D721Med (cell line): ENCODE measurements around the gene MFAP3L.
"Not testable (repeated sequence)": the region's sequence is repeated elsewhere in the genome, so short reads cannot be mapped to it uniquely, and the experiment has no call there.

Experiments
- DNase-seq: peaks from one replicate; pipeline ENCODE4 v3.0.0; 2011; ENCODE audit warnings: low spot score; ENCODE audit not compliant: insufficient read length
- FAIRE-seq: peaks from 2 replicates; lab custom pipeline; 2011; peaks lifted over from hg19 to GRCh38; lab: Jason Lieb, UNC
- CTCF ChIP-seq: IDR thresholded peaks from 2 replicates; pipeline ENCODE4 v1.5.1; 2012; ENCODE audit warnings: mild to moderate bottlenecking, control low read depth; ENCODE audit not compliant: insufficient read depth; ENCODE audit errors: missing control alignments

MFAP3L gene

GRCh38 chr4:170051402-170051801 lies 25.2 kb upstream of the MFAP3L start:
- no peak for DNase-seq
- TF ChIP-seq CTCF: no peak
- FAIRE-seq: no peak

GRCh38 chr4:170049766-170050165 lies 23.6 kb upstream of the MFAP3L start:
- no peak for FAIRE-seq
- no peak for TF ChIP-seq CTCF
- no peak for DNase-seq

- FAIRE-seq: peak; percentile 96
- TF ChIP-seq CTCF: peak; percentile 93
- DNase-seq: no peak
These were observed 21.7 kb upstream of the MFAP3L start for GRCh38 chr4:170047771-170048354.

- DNase-seq, FAIRE-seq: not testable (repeated sequence)
These were observed 20.0 kb upstream of the MFAP3L start for GRCh38 chr4:170046156-170046555.

- no peak for FAIRE-seq
- TF ChIP-seq CTCF: no peak
- DNase-seq: no peak
These were observed 14.0 kb upstream of the MFAP3L start for GRCh38 chr4:170040031-170040680.

- FAIRE-seq (no peak), DNase-seq (no peak)
- no peak for TF ChIP-seq CTCF
These were observed 12.6 kb upstream of the MFAP3L start for GRCh38 chr4:170038769-170039168.

GRCh38 chr4:170038232-170038631 lies 12.0 kb upstream of the MFAP3L start:
- TF ChIP-seq CTCF: no peak
- FAIRE-seq: no peak
- DNase-seq: no peak
